Vagina (tissue), 2 donors: ENCODE data around the gene NPTX2. TPM values are rescaled to one million over a fixed set of nuclear protein-coding genes. Genes with fewer than 3 reads are reported as not detected.

Source experiments
- DNase-seq, 2 donors: peaks; one replicate each; pipeline ENCODE4 v3.0.0-alpha.2; 2017; ENCODE audit errors: extremely low spot score in 2 of 2
- H3K27ac ChIP-seq: fragments of 200-600 bp; sonication (generic); one replicate; pipeline ENCODE4 v1.5.1; 2019
- H3K27me3 ChIP-seq: fragments of 200-600 bp; sonication (generic); one replicate; pipeline ENCODE4 v1.5.1; 2019
- H3K36me3 ChIP-seq, 2 donors: fragments of 200-600 bp; sonication (generic); one replicate each; pipeline ENCODE4 v1.5.1; 2017 to 2019
- H3K4me1 ChIP-seq: fragments of 200-600 bp; sonication (generic); one replicate; pipeline ENCODE4 v1.5.1; 2019
- H3K4me3 ChIP-seq, 2 donors: fragments of 200-600 bp; sonication (generic); 1 replicate in 1 of 2; 2 replicates in 1 of 2; pipeline ENCODE4 v1.5.1; 2016 to 2019
- H3K9me3 ChIP-seq: fragments of 200-600 bp; sonication (generic); one replicate; pipeline ENCODE4 v1.5.1; 2019
- POLR2A ChIP-seq, 2 donors: fragments of 450-650 bp; IDR thresholded peaks; one replicate each; pipeline ENCODE4 v1.6.1; 2017; ENCODE audit warnings: antibody characterized with exemption in 2 of 2, mild to moderate bottlenecking in 2 of 2, moderate library complexity in 2 of 2
- POLR2AphosphoS5 ChIP-seq, 2 donors: sonication (generic); formaldehyde crosslinking; IDR thresholded peaks; one replicate each; pipeline ENCODE4 v1.9.0; 2017; ENCODE audit warnings: antibody characterized with exemption in 2 of 2, mild to moderate bottlenecking in 2 of 2, low read depth in 1 of 2; ENCODE audit not compliant: insufficient read depth in 1 of 2
- intact Hi-C: fragments of 100-400 bp; cut with DNase I; formaldehyde crosslinking; loops from one replicate; pipeline ENCODE4 v1.15.1; 2023
- total RNA-seq: library from RNA; depleted of rRNA; stranded (reverse); fragments of >200 nt; gene quantifications from one replicate; pipeline ENCODE4 v1.2.3, GENCODE V29; 2016
- TF ChIP-seq, protein P1 (sequence below), 3 experiments: fragments of 450-650 bp in 2 of 3; fragments of 200-600 bp in 1 of 3; sonication (generic) in 1 of 3; IDR thresholded peaks; one replicate each; pipeline ENCODE4 v1.5.1; 2017 to 2019; ENCODE audit warnings: antibody characterized with exemption in 3 of 3, mild to moderate bottlenecking in 2 of 3, moderate library complexity in 2 of 3

Gene NPTX2
- total RNA-seq, 1 donor from 2014 or later = 13.0 TPM

DNA sequence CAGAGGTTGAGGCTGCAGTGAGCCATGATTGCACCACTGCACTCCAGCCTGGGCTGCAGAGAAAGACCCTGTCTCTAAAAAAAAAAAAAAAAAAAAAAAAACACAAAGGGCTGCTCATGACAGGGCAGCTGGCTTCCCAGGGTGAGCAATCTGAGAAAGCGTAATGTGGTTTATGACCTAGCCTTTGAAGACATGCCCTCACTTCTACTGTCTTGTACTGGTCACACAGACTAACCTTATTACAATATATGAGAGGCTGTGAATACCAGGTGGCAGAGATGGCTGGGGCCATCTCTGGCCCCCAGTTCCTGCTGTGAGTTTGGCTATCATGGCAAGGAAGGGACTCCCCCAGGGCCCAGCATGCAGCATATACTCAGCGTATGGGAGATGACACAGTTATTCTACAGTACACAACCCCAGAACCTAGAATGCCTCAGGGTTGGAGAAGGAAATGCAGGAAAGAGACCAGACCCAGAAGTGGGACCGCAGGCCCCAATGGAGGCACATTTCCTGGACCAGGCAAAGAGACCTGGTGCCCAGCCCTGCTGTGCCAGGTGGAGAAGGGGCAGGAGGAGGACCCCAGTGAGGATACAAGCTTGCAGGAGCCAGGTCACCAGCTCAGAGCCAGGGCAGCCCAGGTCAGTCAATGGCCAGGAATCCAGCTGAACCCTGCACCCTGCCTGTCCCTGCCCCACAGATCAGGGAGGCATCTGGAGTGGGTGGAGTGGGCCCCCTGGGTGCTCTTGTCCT is 26.3 kb downstream of the NPTX2 start:
- no peak overlapping the region for H3K27ac ChIP-seq
- peaks cover 6% of the 10 kb centered on the region for H3K9me3 ChIP-seq
- H3K36me3 ChIP-seq = no peaks in the 10 kb centered on the region
- no peaks in the 10 kb centered on the region for H3K27me3 ChIP-seq
- intact Hi-C loops = no loop called here
- TF ChIP-seq, protein P1, sequence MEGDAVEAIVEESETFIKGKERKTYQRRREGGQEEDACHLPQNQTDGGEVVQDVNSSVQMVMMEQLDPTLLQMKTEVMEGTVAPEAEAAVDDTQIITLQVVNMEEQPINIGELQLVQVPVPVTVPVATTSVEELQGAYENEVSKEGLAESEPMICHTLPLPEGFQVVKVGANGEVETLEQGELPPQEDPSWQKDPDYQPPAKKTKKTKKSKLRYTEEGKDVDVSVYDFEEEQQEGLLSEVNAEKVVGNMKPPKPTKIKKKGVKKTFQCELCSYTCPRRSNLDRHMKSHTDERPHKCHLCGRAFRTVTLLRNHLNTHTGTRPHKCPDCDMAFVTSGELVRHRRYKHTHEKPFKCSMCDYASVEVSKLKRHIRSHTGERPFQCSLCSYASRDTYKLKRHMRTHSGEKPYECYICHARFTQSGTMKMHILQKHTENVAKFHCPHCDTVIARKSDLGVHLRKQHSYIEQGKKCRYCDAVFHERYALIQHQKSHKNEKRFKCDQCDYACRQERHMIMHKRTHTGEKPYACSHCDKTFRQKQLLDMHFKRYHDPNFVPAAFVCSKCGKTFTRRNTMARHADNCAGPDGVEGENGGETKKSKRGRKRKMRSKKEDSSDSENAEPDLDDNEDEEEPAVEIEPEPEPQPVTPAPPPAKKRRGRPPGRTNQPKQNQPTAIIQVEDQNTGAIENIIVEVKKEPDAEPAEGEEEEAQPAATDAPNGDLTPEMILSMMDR (IDR thresholded peaks at IDR 0.05) = no peak
- TF ChIP-seq POLR2AphosphoS5 (IDR thresholded peaks at IDR 0.05; ENCODE audit: insufficient read depth in 1 of 2, low read depth in 1 of 2) (no peak), POLR2A (IDR thresholded peaks at IDR 0.05) (no peak)
- H3K4me3 ChIP-seq = no peak overlapping the region
- H3K4me1 ChIP-seq = no peaks in the 10 kb centered on the region
- no peak for DNase-seq

DNA sequence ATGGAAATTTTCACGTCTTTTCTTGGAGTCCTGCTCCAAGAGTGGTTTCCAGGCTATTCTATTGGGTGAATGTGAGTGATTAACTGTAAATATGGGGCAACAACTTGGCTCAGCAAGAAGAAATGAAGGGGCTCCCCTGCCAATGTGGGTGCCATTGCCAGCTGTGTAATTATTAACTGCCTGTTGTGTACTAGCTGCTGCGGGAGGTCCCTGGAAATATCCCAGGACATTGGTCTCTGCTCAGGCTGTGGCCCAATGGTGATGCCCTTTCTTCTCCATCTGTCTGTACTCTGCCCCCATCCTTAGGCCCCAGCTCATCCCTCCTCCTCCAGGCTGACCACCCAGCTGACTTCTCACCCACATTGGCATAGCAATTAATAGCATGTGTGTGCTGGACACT is 29.4 kb downstream of the NPTX2 start:
- intact Hi-C loops = no loop called here
- Histone ChIP-seq H3K4me1 (no peaks in the 10 kb centered on the region), H3K27ac (no peak overlapping the region), H3K27me3 (no peaks in the 10 kb centered on the region), H3K4me3 (no peak overlapping the region), H3K9me3 (no peaks in the 10 kb centered on the region), H3K36me3 (no peaks in the 10 kb centered on the region)
- DNase-seq = no peak
- TF ChIP-seq POLR2AphosphoS5 (IDR thresholded peaks at IDR 0.05; ENCODE audit: insufficient read depth in 1 of 2, low read depth in 1 of 2) (no peak), POLR2A (IDR thresholded peaks at IDR 0.05) (no peak)
- TF ChIP-seq, protein P1 (IDR thresholded peaks at IDR 0.05) = no peak

DNA sequence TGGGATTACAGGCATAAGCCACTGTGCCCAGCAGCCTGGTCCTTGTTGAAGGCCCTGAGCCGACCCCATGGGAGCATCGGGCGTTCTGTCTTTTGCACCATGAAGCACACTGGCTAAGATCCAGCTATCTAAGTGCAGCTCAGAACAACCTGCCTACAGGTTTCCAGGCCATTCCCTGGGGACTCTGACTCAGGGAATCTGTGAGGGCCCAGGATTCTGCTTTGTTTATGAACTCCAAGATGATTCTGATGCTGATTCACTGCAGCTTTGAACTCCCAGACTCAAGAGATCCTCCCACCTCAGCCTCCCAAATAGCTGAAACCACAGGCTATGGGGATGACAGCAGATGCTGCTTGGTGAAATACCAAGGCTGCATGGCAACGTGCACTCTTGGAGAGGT is 30.2 kb downstream of the NPTX2 start:
- intact Hi-C loops = no loop called here
- TF ChIP-seq POLR2A (IDR thresholded peaks at IDR 0.05) = no peak
- no peaks in the 10 kb centered on the region for H3K9me3 ChIP-seq
- H3K27ac ChIP-seq = no peak overlapping the region
- no peaks in the 10 kb centered on the region for H3K27me3 ChIP-seq
- no peak overlapping the region for H3K4me3 ChIP-seq
- no peaks in the 10 kb centered on the region for H3K4me1 ChIP-seq
- no peak for DNase-seq
- H3K36me3 ChIP-seq = no peaks in the 10 kb centered on the region

DNA sequence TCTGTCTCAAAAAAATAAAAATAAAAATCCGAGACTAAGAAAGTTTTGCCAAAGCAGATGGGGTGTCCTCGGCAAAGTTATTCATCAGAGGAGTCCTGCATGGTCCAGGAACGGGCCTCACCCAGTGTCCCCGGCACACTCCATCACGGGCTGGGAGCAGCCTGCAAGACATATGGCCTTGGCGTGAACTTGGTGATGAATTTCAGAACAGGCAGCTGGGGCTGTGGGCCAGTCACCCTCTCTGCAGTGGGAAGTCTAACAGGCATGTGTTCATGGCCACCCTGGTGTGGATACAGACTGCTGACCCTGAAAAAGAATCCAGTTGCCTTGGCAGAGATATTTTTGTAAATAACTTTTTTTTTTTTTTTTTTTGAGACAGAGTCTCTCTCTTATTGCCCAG is 34.7 kb downstream of the NPTX2 start:
- H3K9me3 ChIP-seq = no peaks in the 10 kb centered on the region
- H3K4me3 ChIP-seq = no peak overlapping the region
- no peaks in the 10 kb centered on the region for H3K36me3 ChIP-seq
- no peak for DNase-seq
- intact Hi-C loops = no loop called here
- H3K27me3 ChIP-seq = no peaks in the 10 kb centered on the region
- TF ChIP-seq, protein P1 (IDR thresholded peaks at IDR 0.05) = no peak
- TF ChIP-seq POLR2AphosphoS5 (IDR thresholded peaks at IDR 0.05; ENCODE audit: insufficient read depth in 1 of 2, low read depth in 1 of 2) = no peak
- TF ChIP-seq POLR2A (IDR thresholded peaks at IDR 0.05) = no peak
- H3K27ac ChIP-seq = no peak overlapping the region
- H3K4me1 ChIP-seq = no peaks in the 10 kb centered on the region

DNA sequence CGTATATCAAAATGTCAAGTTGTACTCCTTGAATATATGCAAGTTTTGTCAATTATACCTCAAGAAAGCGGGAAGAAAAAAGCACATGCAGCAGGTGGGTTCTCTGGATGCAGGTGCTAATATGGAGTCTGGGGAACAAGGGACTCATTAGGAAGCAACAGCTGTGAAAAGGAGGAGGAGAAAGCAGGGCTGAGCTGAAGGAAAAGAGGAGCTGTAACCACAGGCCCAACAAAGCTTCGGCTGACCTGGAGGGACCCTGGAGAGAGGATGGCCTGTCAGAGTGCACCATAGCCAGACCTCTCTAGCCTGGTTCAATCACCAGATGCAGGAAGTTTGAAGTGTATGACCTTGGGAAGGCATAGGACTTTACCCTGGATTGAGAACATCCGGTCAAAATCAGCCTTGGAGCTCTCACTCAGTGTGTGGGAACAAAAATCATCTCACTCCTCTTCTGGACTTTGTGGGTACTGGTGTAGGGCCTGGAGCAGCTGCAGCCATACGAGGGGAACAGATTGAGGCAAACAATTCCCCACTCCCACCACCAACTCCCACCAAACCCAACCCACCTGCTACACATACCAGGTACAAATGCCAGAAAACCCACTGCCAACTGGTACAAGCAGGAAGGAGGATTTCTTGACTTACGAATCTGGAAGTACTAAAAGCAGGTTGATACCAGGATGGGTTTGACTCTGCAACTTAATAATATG is 36.7 kb downstream of the NPTX2 start:
- no peak for DNase-seq
- Histone ChIP-seq H3K4me3 (no peak overlapping the region), H3K27ac (no peak overlapping the region), H3K9me3 (no peaks in the 10 kb centered on the region), H3K36me3 (no peaks in the 10 kb centered on the region), H3K4me1 (no peaks in the 10 kb centered on the region), H3K27me3 (no peaks in the 10 kb centered on the region)
- TF ChIP-seq, protein P1 (IDR thresholded peaks at IDR 0.05) = no peak
- no peak for TF ChIP-seq POLR2AphosphoS5 (IDR thresholded peaks at IDR 0.05; ENCODE audit: insufficient read depth in 1 of 2, low read depth in 1 of 2)
- no peak for TF ChIP-seq POLR2A (IDR thresholded peaks at IDR 0.05)
- intact Hi-C loops = no loop called here
